Mesendoderm (in vitro differentiated cells): ENCODE data around the gene ABCG2. TPM values are rescaled to one million over a fixed set of nuclear protein-coding genes. Genes with fewer than 3 reads are reported as not detected.

ENCODE experiments used
- small RNA-seq: library from polyadenylated mRNA; stranded (forward); fragments of <200 nt; extraction: miRNeasy Mini kit (QIAGEN cat#:217004); gene quantifications from one replicate; pipeline ENCODE3, GENCODE V24; 2013; ENCODE audit not compliant: insufficient read depth

ABCG2 gene

Small RNAs within 50 kb of the gene (small RNA-seq; reads per million reads assigned to genes)
- gene RNU6-818P (not detected), gene RNU6ATAC31P (not detected)
